Right hindlimb (tissue), 1 donor: ENCODE results near the gene SMOC1.

Experiments used
- DNase-seq: peaks from one replicate; pipeline ENCODE4 v3.0.0-alpha.2; 2018

SMOC1 gene

DNA sequence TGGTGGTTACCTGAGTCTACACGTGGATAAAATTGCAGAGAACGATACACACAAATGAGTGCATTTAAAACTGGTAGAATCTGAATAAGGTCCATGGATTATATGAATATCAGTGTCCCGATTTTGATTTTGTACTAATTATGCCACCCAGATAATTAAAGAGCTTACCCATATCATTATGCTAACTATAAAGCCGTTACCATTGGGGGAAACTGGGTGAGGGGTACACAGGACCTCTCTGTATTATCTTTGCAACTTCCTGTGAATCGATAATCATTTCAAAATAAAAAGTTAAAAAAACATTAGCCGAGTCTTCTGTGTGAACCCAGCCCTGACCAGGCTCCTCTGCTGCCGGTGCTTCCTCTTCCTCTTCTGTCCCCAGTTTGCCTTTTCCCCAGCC lies 107.1 kb downstream of the SMOC1 start:
- no peak for DNase-seq

DNA sequence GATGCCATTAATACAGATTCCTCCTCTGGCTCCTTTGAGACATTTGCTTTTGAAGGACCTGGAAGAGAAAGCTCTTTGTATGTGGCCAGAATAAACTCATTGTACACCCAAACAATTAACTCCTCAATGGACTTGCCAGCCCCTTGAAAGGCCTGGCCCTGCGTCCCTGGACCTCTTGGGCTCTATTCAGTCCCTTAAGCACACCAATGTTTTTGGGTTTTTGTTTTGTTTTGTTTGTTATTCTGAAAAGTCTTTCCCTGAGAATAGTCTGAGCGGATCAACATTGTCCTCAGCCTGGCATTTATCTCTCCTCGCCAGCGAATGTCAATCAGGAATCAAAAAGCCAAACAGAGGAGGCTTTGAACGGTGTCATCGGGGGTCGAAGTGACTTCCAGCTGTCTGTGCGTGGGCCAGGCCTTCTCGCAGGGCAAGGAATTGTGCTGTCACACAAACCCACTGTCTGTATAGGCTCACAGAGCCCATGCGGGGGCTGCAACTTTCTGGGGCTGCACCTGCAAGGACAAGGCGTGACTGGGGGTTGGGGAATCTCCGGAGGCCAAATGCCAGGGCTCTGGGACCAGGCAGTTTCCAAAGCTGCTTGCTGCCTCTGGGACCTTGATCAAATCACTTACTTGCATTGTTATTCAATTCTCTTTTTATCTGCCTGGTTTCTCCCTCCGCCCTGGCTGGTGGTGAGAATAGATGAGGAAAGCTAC lies 108.3 kb downstream of the SMOC1 start:
- no peak for DNase-seq

GRCh38 chr14:69988979-69989378 lies 109.8 kb downstream of the SMOC1 start:
- DNase-seq: no peak

DNA sequence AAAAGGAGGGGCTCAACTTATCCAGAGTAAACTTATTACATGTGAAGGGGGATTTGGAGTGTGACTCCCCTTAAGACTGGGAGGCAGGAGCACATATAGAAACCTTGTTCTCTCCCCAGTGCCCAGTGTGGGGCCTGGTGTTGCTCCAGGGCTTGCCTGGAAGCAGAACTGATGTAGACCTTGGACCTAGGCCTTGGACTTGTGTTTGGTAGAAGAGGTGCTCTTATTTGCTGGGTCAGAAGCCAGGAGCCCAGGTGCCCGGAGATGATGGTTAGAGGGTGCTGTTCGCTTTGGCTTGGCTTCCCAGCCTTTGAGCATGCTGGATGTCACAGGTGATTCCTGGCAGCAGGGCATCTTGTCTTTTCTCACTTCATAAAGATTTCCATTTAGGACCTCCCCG lies 110.4 kb downstream of the SMOC1 start:
- no peak for DNase-seq

GRCh38 chr14:69990323-69990722 lies 111.1 kb downstream of the SMOC1 start:
- DNase-seq: no peak

DNA sequence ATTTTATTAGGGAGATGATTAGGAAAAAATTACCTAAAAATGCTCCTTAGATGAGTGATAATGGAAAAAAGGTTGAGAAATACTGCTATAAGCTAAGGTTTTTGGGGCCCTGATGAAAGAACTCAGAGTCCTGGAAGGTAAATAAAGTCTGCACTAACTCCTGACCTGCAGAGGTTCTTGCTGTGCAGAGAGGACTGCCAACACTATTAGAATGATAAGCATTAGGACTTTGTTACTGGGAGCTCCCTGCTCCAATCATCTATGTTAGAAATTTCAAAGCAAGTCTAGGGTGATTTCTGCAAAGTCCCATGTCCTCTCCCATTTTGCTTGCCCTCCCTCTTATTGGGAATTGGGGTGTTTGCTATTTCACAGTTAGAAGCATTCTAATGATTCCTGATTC lies 112.2 kb downstream of the SMOC1 start:
- DNase-seq: no peak

DNA sequence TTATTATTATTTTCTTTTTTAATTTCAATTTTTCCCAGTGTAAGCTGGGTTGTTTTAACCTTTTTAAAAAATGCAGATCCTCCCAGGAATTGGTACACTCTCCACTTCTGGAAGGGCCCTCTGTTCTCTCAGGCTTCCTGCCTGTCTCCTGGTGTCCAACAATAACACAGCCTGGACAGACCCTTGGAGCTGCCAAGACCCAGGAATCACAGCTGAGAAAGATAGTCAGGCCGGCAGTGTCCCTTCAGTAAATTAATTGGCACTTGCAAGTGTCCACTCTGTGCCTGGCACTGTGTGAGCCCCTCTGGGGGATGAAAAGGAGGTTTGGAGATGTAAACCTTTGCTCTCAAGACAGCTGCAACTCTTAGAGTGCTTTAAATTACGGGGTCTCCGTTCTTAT lies 113.3 kb downstream of the SMOC1 start:
- DNase-seq: no peak

DNA sequence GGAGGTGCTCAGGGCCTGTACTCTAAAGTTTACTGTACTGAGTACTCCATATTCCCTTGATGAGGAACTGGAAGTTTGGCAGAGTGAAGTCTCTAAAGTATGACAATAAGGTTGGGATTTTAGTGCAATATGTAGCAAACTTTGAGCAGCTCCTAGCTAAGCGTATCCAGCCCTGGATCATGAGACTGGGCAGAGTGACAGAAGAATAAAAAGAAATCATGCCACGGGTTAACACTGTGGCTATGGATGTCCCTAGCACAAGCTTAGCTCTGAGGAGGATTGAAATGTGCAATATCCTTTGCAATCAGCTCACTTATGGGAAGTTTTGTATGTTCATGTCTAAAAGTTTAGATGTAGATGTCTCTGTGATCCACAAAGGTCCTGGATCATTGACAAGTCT lies 114.1 kb downstream of the SMOC1 start:
- DNase-seq: no peak

- no peak for DNase-seq
Observed at GRCh38 chr14:69994002-69994401, 114.8 kb downstream of the SMOC1 start.

DNA sequence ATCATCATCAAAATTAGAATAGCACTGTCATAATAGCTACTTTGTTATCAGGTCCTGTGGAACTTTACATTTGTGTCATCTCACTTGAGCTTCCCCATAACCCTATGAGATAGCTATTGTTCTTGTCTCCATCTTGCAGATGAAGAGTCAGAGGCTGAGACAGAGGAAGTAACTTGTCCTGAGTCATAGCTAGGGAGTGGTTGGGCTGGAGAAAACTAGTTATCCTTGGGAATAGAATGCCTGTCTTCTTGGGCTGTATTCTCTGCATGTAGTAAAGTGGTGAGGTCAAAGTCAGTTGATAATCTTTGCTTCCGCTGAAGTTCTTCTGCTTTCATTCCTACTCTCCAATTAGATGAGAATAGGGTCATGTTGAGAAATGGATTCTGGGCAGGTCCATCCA lies 117.0 kb downstream of the SMOC1 start:
- no peak for DNase-seq

DNA sequence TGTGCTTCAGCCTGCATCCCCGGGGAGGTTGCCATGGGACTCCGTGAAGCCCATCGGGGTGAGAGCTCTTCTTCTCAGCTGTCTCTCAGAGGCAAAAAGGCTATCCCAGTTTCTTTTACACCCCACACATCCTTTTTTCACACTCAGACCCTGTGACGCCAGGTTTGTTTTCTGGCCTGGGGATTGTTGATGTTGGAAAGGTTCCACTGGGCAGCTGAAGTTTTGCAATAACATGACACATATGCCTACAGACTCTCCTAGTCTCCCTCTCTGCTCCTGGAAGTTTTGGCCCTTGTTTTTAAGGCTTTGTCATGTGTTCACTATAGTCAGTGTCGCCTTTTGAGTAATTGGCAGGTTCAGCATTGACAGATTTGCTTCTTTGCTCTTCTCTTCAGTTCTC lies 118.6 kb downstream of the SMOC1 start:
- no peak for DNase-seq

DNA sequence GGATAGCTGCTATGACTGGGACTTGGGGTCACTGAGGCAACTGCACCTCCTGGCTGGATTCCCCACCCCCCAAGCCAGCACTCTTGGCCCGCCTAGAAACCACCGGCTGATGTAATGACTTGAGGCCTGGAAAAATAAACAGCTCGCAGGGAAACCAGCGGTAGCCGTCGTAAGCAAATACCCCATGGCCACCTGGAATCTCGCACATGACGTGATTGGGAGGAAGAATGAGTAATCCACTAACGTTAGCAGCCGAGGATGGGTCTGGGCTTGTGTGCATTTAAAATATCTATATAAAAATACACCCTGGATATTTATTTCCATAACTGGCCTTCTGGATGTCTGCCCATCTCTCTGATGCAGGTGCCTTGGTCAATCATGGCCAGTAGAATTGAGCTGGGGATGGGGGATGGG lies 120.1 kb downstream of the SMOC1 start:
- DNase-seq: no peak

DNA sequence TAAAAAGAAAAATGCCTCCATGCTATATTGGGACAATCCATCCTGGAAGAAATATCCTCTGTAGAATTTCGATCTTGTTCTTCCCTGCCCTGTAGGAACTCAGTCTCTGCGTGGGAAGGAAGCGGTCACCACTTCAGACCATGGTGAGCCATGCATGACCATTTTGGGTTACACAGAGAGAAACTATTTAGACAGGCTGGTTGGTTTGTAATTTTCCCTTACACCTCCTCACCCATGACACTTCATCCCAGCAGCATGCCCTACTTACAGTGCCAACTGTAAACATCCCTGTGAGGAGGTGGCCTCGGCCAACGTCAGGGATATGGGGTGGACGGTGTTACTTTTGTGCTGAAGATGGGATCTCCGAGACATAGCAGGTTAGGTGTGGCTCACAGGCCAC lies 121.4 kb downstream of the SMOC1 start:
- no peak for DNase-seq

- no peak for DNase-seq
Observed at GRCh38 chr14:70002589-70003346, 123.6 kb downstream of the SMOC1 start.

GRCh38 chr14:70004791-70005190 lies 125.6 kb downstream of the SMOC1 start:
- no peak for DNase-seq

GRCh38 chr14:70005281-70005805 lies 126.1 kb downstream of the SMOC1 start:
- no peak for DNase-seq

DNA sequence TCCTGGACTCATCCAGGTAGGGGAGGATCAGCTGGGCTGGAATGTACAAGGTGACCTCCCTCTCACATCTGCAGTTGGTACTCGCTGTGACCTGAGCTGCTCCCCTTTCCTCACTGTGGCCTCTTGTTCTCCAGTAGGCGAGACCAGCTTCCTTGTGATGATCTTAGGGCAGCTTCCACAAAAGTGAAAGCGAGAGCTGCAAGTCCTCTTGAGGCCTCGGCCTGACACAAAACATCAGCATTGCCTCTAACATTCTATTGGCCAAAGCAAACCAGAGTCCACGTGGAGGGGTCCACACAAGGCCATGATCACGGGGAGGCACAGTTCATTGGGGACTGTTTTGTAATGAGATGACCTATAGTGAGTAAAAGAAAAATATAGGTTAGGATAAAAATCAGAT lies 127.5 kb downstream of the SMOC1 start:
- no peak for DNase-seq

GRCh38 chr14:70008284-70009262 lies 129.4 kb downstream of the SMOC1 start:
- DNase-seq: no peak

DNA sequence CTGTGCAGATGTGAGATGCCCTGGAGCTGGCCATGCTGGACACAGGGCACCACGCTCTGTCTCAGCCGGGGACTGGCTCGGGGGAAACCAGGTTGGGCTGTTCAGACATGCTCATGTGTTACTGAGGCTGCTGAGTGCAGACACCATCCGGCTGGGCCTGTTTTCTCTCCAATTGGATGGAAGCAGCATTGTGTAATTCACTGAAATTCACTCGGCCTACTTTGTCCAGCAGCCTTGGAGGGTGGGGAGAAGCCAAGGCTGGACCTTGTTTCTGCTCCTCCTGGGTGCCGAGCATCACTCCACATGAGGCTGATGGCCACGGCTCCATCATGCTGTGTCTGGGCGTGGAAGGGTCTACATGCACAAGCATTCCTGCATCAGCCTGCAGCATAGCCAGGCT lies 130.7 kb downstream of the SMOC1 start:
- DNase-seq: no peak

- no peak for DNase-seq
Observed at GRCh38 chr14:70011098-70011497, 131.9 kb downstream of the SMOC1 start.

DNA sequence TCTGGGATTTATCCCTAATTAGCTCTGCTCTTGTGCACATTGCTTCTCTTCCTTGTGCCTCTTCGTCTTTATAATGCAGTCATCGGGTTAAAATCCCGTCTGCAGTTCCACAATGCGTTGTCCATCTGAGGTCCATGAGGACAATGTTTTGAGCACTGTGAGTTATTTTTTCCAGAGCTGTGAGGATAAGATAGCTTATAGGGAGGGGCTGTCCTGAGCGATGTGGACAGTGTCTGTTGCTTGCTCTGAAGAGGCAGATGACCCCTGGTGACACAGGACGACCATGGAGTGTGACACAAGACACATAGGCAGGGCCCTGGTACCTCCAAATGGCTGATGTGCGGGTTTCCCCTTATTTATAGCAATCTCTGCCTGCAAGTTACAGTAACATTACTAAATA lies 132.5 kb downstream of the SMOC1 start:
- no peak for DNase-seq

DNA sequence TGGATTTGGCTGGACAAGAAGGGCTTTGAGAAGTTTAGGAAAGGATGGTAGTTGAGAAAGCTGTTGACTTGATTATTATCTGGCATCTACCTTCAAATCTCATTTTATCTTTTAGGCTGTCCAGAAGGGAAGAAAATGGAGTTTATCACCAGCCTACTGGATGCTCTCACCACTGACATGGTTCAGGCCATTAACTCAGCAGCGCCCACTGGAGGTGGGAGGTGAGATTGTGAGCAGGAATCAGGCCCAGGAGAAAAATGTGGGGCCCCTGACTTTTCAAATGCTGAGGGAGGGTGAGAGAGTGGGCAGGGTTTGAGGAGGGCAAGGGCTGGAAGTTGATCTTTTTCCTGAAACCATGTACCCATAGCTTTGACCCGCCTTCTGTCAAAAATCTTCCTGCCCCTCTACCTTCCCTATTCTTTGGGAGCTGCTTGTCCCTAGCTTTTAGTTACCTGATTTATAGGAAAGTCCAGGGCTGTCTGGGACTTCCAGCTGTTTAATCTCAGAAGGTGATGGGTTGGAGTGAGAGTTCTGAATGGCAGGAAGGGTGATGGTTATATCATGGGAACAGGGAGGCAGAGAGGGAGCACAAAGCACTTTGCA lies 134.2 kb downstream of the SMOC1 start:
- no peak for DNase-seq
